GM12878 (cell line): Measurements from ENCODE around the gene PRDM15. TPM values are rescaled to one million over a fixed set of nuclear protein-coding genes. Genes with fewer than 3 reads are reported as not detected.

ENCODE experiments used
- ATAC-seq: fragments of 200-7000 bp; cut with Tn5 transposase; 3 replicates; pipeline ENCODE4 v1.9.1; 2020; ENCODE audit warnings: mild to moderate bottlenecking, moderate library complexity
- BruUV-seq: library from RNA; stranded (reverse); fragments of 400-500 nt; replicated peaks from 2 replicates; lab custom pipeline; 2021; lab: Mats Ljungman, UMichigan
- CTCF ChIA-PET: fragments of 300-600 bp; sonication (Branson Sonifier 250); formaldehyde crosslinking; extraction: SDS; loops from one replicate; lab custom pipeline; 2021; ENCODE audit warnings: inconsistent platforms; lab: Yijun Ruan, JAX
- POLR2A ChIA-PET: fragments of 350-600 bp; formaldehyde crosslinking; extraction: SDS; loops from one replicate; lab custom pipeline; 2021; ENCODE audit warnings: inconsistent platforms; lab: Charles Lee
- RAD21 ChIA-PET: fragments of 300-600 bp; sonication (Branson Sonifier 250); formaldehyde crosslinking; loops from one replicate; lab custom pipeline; 2023; ENCODE audit warnings: antibody characterized with exemption; ENCODE audit not compliant: unreplicated experiment; lab: Charles Lee
- SMC1A ChIA-PET: fragments of 300-600 bp; sonication (Branson Sonifier 250); formaldehyde crosslinking; loops from one replicate; lab custom pipeline; 2023; ENCODE audit not compliant: unreplicated experiment, uncharacterized antibody; lab: Charles Lee
- DNase-seq: peaks from one replicate; pipeline ENCODE4 v3.0.0-alpha.2; 2011; ENCODE audit warnings: low read depth, low spot score
- FAIRE-seq: peaks from 3 replicates; lab custom pipeline; 2011; peaks lifted over from hg19 to GRCh38; lab: Jason Lieb, UNC
- H2AFZ ChIP-seq: 2 replicates; pipeline ENCODE4 v1.6.0; 2011; ENCODE audit warnings: low read depth, low read length, control low read depth; ENCODE audit not compliant: control insufficient read depth
- H3K27ac ChIP-seq: 2 replicates; pipeline ENCODE4 v1.5.1; 2011; ENCODE audit warnings: control low read depth; ENCODE audit not compliant: control insufficient read depth, insufficient read depth
- H3K27me3 ChIP-seq, 2 experiments: replicated peaks in 1 of 2; 2 replicates each; pipeline versions ENCODE4 v1.6.0 to v1.6.1; 2011; ENCODE audit warnings: low read length in 1 of 2; ENCODE audit not compliant: control insufficient read depth in 2 of 2, insufficient read depth in 2 of 2
- H3K36me3 ChIP-seq, 2 experiments: 2 replicates each; pipeline ENCODE4 v1.5.1; 2011; ENCODE audit warnings: low read length in 1 of 2; ENCODE audit not compliant: control insufficient read depth in 2 of 2, insufficient read depth in 2 of 2
- H3K4me1 ChIP-seq: 2 replicates; pipeline ENCODE4 v1.6.1; 2011; ENCODE audit warnings: mild to moderate bottlenecking, low read length, moderate library complexity, mixed read lengths; ENCODE audit not compliant: control insufficient read depth, insufficient read depth
- H3K4me2 ChIP-seq: 2 replicates; pipeline ENCODE4 v1.6.0; 2011; ENCODE audit warnings: control low read depth; ENCODE audit not compliant: control insufficient read depth, insufficient read depth
- H3K4me3 ChIP-seq: fragments of 200-600 bp; sonication (generic); 2 replicates; pipeline ENCODE4 v1.5.1; 2016
- H3K79me2 ChIP-seq: 2 replicates; pipeline ENCODE4 v1.6.0; 2011; ENCODE audit warnings: low read length; ENCODE audit not compliant: control insufficient read depth, insufficient read depth
- H3K9ac ChIP-seq: 2 replicates; pipeline ENCODE4 v1.8.0; 2011; ENCODE audit warnings: low read length, control low read depth, mixed read lengths; ENCODE audit not compliant: control insufficient read depth, insufficient read depth
- H3K9me3 ChIP-seq: replicated peaks from 3 replicates; pipeline ENCODE4 v1.5.1; 2011; ENCODE audit warnings: mild to moderate bottlenecking, low read length; ENCODE audit not compliant: control insufficient read depth, insufficient read depth
- H4K20me1 ChIP-seq: 2 replicates; pipeline ENCODE4 v1.6.0; 2011; ENCODE audit not compliant: control insufficient read depth, insufficient read depth
- BACH1 ChIP-seq: fragments of 450-650 bp; IDR thresholded peaks from 2 replicates; pipeline ENCODE4 v1.6.1; 2017; ENCODE audit warnings: mild to moderate bottlenecking, borderline replicate concordance
- CHD1 ChIP-seq: IDR thresholded peaks from 2 replicates; pipeline ENCODE4 v1.6.1; 2012; ENCODE audit warnings: low read depth, low read length, improper control_type of control experiment
- GATAD2B ChIP-seq: fragments of 450-650 bp; conservative IDR thresholded peaks from 2 replicates; pipeline ENCODE4 v1.6.1; 2017; ENCODE audit warnings: low read depth, mild to moderate bottlenecking, moderate library complexity
- HSF1 ChIP-seq: fragments of 150-350 bp; IDR thresholded peaks from 2 replicates; pipeline ENCODE4 v1.6.1; 2014; ENCODE audit warnings: mild to moderate bottlenecking, low read depth, low read length
- KLF5 ChIP-seq: fragments of 450-650 bp; IDR thresholded peaks from 2 replicates; pipeline ENCODE4 v1.6.1; 2014; ENCODE audit warnings: mild to moderate bottlenecking; ENCODE audit not compliant: partially characterized antibody
- MTA2 ChIP-seq: fragments of 450-650 bp; IDR thresholded peaks from 2 replicates; pipeline ENCODE4 v1.6.1; 2016; ENCODE audit warnings: low read depth, mild to moderate bottlenecking, moderate library complexity
- NFIC ChIP-seq: IDR thresholded peaks from 2 replicates; pipeline ENCODE4 v1.6.1; 2012; ENCODE audit warnings: low read depth, mild to moderate bottlenecking, inconsistent platforms, low read length, moderate library complexity
- NFYA ChIP-seq: IDR thresholded peaks from 2 replicates; pipeline ENCODE4 v1.6.1; 2011; ENCODE audit warnings: low read depth, mild to moderate bottlenecking, low read length, improper control_type of control experiment, borderline replicate concordance
- RELB ChIP-seq: fragments of 450-650 bp; IDR thresholded peaks from 2 replicates; pipeline ENCODE4 v1.6.1; 2017; ENCODE audit warnings: low read depth, mild to moderate bottlenecking, moderate library complexity
- SREBF2 ChIP-seq: IDR thresholded peaks from 2 replicates; pipeline ENCODE4 v1.6.1; 2012; ENCODE audit warnings: mild to moderate bottlenecking, low read length
- STAT1 ChIP-seq: fragments of 450-650 bp; conservative IDR thresholded peaks from 2 replicates; pipeline ENCODE4 v1.6.1; 2014; ENCODE audit warnings: antibody characterized with exemption, mild to moderate bottlenecking
- WGBS: methylation state at CpG from one replicate; pipeline ENCODE4 v1.1.6; 2016; ENCODE audit warnings: low lambda C conversion rate; ENCODE audit not compliant: insufficient replicate concordance, insufficient coverage; ENCODE audit errors: missing lambda C conversion rate; 5-methylcytosine and 5-hydroxymethylcytosine counted together
- in situ Hi-C: fragments of 300-500 bp; cut with MboI; formaldehyde crosslinking; loops from 9 replicates; pipeline ENCODE4 v1.14.3; 2018; ENCODE audit warnings: mixed read lengths
- intact Hi-C: fragments of 100-400 bp; cut with micrococcal nuclease; formaldehyde crosslinking; loops from one replicate; pipeline ENCODE4 v1.14.2; 2022; ENCODE audit not compliant: unreplicated experiment
- polyA plus RNA-seq, 11 experiments: library from polyadenylated mRNA; depleted of rRNA in 4 of 11; unstranded in 6 of 11; stranded (reverse) in 5 of 11; fragments of >200 nt; fragmentation: Nextera tagmentation in 4 of 11; fragmentation: Illumina TruSeq in 1 of 11; extraction: Ambion mirVana in 4 of 11; extraction: Trizol in 1 of 11; gene quantifications; 1 replicate in 1 of 11; 2 replicates in 10 of 11; pipeline versions ENCODE4 v1.2.1 to v1.2.3, GENCODE V29; 2011 to 2016; ENCODE audit warnings: inconsistent platforms in 2 of 11, missing spikeins in 2 of 11, low read depth in 1 of 11
- total RNA-seq, 4 experiments: library from RNA; depleted of rRNA in 3 of 4; stranded (reverse); fragments of >200 nt in 3 of 4; fragmentation: Illumina TruSeq in 1 of 4; extraction: Trizol in 1 of 4; gene quantifications; 2 replicates each; pipeline versions ENCODE4 v1.2.1 to v1.2.3, GENCODE V29; 2013 to 2021

PRDM15 gene
- total and polyA plus RNA-seq, 10 of the 15 experiments (the other 5 are each of a cell fraction or from before 2014, with no cell fraction given): 2.2 to 16.0 (median 8.6) TPM

- H3K4me3 ChIP-seq: no peak overlapping the region
- H3K27ac ChIP-seq: no peak overlapping the region
- H3K9ac ChIP-seq: no peak overlapping the region
- H3K4me2 ChIP-seq: no peak overlapping the region
- RAD21 ChIA-PET: no interaction called here
- peaks cover 9 to 23% of the 10 kb centered on the region in 2 experiments; a peak in 3 of 4 replicates for H3K36me3 ChIP-seq
- POLR2A ChIA-PET: no interaction called here
- SMC1A ChIA-PET: no interaction called here
- H3K4me1 ChIP-seq: peaks cover 5% of the 10 kb centered on the region; the same call in 1 of the 2 replicates
- DNase-seq (no peak), FAIRE-seq (no peak), ATAC-seq (no peak)
- no peaks in the 10 kb centered on the region for H3K79me2 ChIP-seq
- no peaks in the 10 kb centered on the region for H3K9me3 ChIP-seq
- CTCF ChIA-PET: interaction anchor here (1.5 kb wide), 1 partner anchor 299 kb away, joined by 5 read pairs; no protein-coding TSS in a partner anchor
- H2AFZ ChIP-seq: no peak overlapping the region
- no peaks in the 10 kb centered on the region for H4K20me1 ChIP-seq
- H3K27me3 ChIP-seq: no peaks in the 10 kb centered on the region
- intact Hi-C loops (loop anchor here (5.0 kb wide), 1 partner anchor 43 kb away; no protein-coding TSS in a partner anchor), in situ Hi-C loops (no loop called here)
- 99% methylated on average over 20 of the region's 26 CpGs for WGBS
- TF ChIP-seq STAT1 (no peak), BACH1 (no peak)
- no TSS peak for BruUV-seq
These were observed 59.8 kb downstream of the PRDM15 start for GRCh38 chr21:41819236-41819855.

GRCh38 chr21:41817877-41818855 lies 61.0 kb downstream of the PRDM15 start:
- no peaks in the 10 kb centered on the region for H3K27me3 ChIP-seq
- in situ Hi-C loops (no loop called here), intact Hi-C loops (loop anchor here (1.0 to 5.0 kb wide), 3 partner anchors 44 to 299 kb away; no protein-coding TSS in a partner anchor)
- TF ChIP-seq NFYA (no peak), RELB (no peak), BACH1 (no peak), MTA2 (no peak), KLF5 (no peak), NFIC (no peak), HSF1 (no peak), CHD1 (no peak), GATAD2B (no peak), SREBF2 (no peak)
- no peak overlapping the region for H3K27ac ChIP-seq
- H3K36me3 ChIP-seq: peaks cover 6 to 25% of the 10 kb centered on the region in 2 experiments; a peak in 3 of 4 replicates
- CTCF ChIA-PET: interaction anchor here (0.7 to 3.3 kb wide), 12 partner anchors 11 to 303 kb away, joined by 3 to 48 read pairs (median 13); partner anchors contain the start of genes PRDM15 and ZBTB21
- no peak overlapping the region for H3K9ac ChIP-seq
- RAD21 ChIA-PET: interaction anchor here (1.7 to 2.2 kb wide), 2 partner anchors 44 to 299 kb away, joined by 6 to 43 read pairs; no protein-coding TSS in a partner anchor
- 91% methylated on average over 24 of the region's 24 CpGs for WGBS
- no peak overlapping the region for H2AFZ ChIP-seq
- H4K20me1 ChIP-seq: no peaks in the 10 kb centered on the region
- H3K4me3 ChIP-seq: no peak overlapping the region
- FAIRE-seq (no peak), ATAC-seq (no peak), DNase-seq (no peak)
- H3K9me3 ChIP-seq: no peaks in the 10 kb centered on the region
- no peak overlapping the region for H3K4me2 ChIP-seq
- no TSS peak for BruUV-seq
- H3K4me1 ChIP-seq: peaks cover 5% of the 10 kb centered on the region; the same call in 1 of the 2 replicates
- POLR2A ChIA-PET: no interaction called here
- SMC1A ChIA-PET: interaction anchor here (0.6 to 2.6 kb wide), 11 partner anchors 25 to 535 kb away, joined by 3 to 46 read pairs (median 8); partner anchors contain the start of gene PRDM15
- no peaks in the 10 kb centered on the region for H3K79me2 ChIP-seq
